ENCODE data around the gene RINT1.
"Not testable (repeated sequence)": the region's sequence is repeated elsewhere in the genome, so short reads cannot be mapped to it uniquely, and the experiment has no call there.

The RINT1 gene

GRCh38 chr7:105531792-105532671 lies at the start of gene RINT1:
RINT1 (plus strand) TSS chr7:105532201; CDS start chr7:105532316, 115 bp downstream.
- DNase-seq (ENCODE audit: low read depth in 2 of 3, low spot score in 2 of 3), result peak; percentile 75 to 83 (median 83)

- no peak for DNase-seq (ENCODE audit: low read depth in 2 of 3, low spot score in 2 of 3)
Observed at GRCh38 chr7:105487579-105488571, 44.1 kb upstream of the RINT1 start.

- DNase-seq (ENCODE audit: low read depth in 2 of 3, low spot score in 2 of 3), result no peak
Observed at GRCh38 chr7:105489409-105489808, 42.6 kb upstream of the RINT1 start.

DNA sequence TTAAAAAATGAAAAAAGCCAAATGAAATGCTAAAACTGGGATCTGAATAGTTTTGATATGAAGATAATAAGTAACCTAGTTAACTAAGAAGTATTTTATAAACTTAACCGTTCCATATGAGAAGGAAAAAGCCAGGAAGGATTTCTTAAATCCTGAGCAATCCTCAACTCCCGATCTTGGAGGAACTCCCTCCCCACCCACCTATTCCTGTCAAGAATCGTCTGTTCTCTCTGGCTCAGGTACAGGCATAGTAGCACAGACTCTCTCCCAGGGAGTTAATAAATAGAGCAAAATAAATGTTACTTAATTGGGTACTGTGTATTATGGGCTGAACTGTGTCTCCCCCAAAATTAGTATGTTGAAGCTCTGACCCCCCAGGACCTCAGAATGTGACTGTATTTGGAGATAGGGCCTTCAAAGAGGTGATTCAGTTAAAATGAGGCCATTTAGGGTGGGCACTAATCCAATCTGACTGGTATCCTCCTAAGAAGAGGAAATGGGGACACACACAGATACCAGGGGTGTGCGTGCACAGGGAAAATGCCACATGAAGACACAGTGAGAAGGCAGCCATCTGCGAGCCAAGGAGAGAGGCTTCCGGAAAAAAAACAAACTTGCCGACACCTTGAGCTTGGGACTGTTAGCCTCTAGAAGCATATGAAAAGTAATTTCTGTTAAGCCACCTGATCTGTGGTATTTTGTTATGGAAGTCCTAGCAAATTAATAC lies 38.6 kb upstream of the RINT1 start:
- no peak for DNase-seq (ENCODE audit: low read depth in 2 of 3, low spot score in 2 of 3)

GRCh38 chr7:105493923-105494315 lies 38.1 kb upstream of the RINT1 start:
- no peak for DNase-seq (ENCODE audit: low read depth in 2 of 3, low spot score in 2 of 3)

DNA sequence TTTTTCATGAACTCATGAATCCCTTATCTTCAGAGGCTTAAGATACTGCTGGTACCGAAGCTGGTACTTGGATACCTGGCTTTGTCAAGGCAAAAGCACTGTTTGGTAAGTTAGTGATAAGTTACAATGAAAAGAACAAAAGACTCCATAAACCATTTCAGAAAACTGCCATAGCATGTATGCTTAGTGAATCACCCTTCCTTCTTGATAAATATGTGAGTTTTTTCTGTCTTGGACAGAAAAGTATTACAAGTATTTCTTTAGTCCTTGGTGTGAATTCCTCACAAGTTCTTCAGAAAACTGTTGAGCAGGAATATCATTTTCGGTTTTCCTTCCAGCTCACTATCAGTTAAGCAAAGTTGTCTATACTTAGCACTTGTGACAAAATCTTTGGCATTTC lies 35.5 kb upstream of the RINT1 start:
- no peak for DNase-seq (ENCODE audit: low read depth in 2 of 3, low spot score in 2 of 3)

- DNase-seq (ENCODE audit: low read depth in 2 of 3, low spot score in 2 of 3), result no peak
Observed at GRCh38 chr7:105497016-105497415, 35.0 kb upstream of the RINT1 start.

DNA sequence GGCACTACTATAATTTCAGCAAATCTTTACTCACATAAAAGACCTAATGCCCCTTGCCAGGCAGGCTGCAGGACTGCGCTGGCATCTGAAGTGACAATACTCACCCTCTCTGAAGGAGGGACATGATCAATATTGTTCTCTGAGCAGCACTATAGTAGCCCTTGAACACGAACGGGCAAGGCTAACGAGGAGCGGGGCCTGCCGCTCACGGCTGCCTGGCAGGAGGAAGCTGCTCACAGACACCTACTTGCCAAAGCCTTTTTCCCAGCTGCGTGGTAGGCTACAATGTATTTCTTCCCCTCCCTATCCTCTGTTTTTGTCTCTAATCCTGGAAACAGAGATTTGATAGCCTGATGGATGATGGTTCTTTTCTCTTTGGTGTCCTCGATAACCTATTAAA lies 29.8 kb upstream of the RINT1 start:
- DNase-seq (ENCODE audit: low read depth in 2 of 3, low spot score in 2 of 3), result no peak

- no peak for DNase-seq (ENCODE audit: low read depth in 2 of 3, low spot score in 2 of 3)
Observed at GRCh38 chr7:105512415-105512814, 19.6 kb upstream of the RINT1 start.

DNA sequence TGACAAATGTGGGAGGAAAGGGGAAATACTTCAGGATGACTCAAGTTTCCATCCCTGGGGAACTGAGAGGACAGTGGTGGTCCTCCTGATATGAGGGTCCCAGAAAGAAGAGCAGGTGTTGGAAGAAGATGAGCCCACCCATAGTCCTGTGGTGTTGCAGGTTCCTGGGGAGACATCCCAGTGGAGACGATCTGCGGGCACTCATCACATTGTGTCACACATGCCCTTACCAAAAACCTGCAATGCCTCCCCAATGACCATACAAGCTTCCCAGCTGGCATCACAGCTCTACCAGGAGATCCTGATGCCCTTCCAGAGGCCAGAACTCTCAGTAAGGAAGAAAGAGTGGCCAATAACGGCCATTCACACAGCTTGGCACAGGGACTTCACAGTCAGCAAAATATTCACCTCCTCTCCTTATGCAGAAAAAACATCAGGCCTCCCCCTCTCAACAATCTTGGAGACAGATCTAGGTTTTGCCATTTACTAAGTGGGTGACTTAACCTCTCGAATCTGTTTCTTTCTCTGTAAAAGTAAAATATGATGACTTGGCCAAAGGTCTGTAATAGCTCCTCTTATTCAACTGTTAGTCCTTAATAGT lies 19.0 kb upstream of the RINT1 start:
- no peak for DNase-seq (ENCODE audit: low read depth in 2 of 3, low spot score in 2 of 3)

DNA sequence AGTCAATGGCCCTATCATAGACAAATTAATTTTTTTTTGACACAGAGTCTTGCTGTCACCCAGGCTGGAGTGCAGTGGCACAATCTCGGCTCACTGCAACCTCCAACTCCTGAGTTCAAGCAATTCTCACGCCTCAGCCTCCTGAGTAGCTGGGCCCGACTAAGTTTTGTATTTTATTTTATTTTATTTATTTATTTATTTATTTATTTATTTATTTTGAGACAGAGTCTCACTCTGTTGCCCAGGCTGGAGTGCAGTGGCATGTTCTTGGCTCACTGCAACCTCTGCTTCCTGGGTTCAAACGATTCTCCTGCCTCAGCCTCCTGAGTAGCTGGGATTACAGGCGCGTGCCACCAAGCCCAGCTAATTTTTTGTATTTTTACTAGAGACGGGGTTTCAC lies 16.4 kb upstream of the RINT1 start:
- not testable (repeated sequence) for DNase-seq (ENCODE audit: low read depth in 2 of 3, low spot score in 2 of 3)

DNA sequence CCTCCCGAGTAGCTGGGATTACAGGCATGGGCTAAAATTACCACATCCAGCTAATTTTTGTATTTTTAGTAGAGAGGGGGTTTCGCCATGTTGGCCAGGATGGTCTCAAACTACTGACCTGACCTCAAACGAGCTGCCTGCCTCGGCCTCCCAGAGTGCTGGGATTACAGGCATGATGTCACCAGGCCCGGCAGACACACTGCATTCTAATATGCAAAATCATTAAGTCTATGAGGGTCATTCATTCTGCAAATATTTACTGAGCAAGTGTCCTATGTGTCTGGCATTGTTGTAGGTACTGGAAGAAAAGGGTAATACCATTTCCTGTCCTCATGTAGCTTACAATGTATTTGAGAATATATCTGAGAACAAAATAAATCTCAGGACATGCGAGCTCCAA lies 12.6 kb upstream of the RINT1 start:
- DNase-seq (ENCODE audit: low read depth in 2 of 3, low spot score in 2 of 3), result no peak

DNA sequence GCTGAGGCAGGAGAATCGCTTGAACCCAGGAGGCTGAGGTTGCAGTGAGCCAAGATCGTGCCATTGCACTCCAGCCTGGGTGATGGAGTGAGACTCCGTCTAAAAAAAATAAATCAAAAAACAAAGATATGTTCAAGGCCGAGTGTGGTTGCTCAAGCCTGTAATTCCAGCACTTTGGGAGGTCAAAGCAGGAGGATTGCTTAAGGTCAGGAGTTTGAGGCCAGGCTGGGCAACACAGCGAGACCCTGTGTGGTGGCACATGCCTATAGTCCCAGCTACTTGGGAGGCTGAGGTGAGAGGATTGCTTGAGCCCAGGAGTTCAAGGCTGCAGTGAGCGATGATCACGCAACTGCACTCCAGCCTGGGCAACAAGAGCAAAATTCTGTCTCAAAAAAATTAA lies 11.4 kb upstream of the RINT1 start:
- DNase-seq (ENCODE audit: low read depth in 2 of 3, low spot score in 2 of 3), result not testable (repeated sequence)

DNA sequence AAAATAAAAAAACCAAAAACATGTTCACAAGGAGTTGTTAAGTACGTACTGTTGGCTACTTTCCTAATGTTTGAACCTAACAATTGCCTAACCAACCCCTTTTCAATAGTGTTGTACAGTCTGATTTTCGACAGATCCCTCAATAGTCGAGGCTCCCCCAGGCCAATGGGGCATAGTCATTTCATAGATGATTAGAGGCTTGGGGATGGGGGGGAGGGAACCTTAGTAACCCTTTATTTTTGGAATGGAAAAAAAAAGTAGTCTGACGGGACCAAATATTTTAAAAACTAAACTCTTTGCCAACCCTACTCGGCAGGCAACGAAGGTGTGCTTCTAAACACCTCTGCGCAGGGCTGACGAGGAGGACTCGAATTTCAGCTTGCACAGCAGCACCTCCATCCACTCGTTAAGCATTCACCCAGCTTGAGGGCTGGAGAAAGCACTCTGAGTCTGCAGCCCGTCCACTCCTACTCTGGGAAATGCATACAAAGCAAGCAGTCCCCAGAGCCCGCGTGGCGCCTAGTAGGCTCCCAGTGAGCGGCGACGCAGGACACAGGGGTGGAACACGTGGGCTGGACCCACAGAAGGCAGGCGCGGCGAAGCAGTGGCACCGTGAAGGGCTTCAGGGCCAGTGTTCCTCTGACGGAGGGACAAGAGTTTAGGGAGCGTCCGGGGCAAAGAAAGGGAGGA lies 10.8 kb upstream of the RINT1 start:
- DNase-seq (ENCODE audit: low read depth in 2 of 3, low spot score in 2 of 3), result peak; percentile 21 to 44 (median 23)

GRCh38 chr7:105521717-105522463 lies 10.1 kb upstream of the RINT1 start, which contains the start of gene PUS7:
PUS7 (minus strand) TSS chr7:105522271; CDS start chr7:105508512, 13,759 bp downstream.
- peak; percentile 55 to 82 (median 72) for DNase-seq (ENCODE audit: low read depth in 2 of 3, low spot score in 2 of 3)

DNA sequence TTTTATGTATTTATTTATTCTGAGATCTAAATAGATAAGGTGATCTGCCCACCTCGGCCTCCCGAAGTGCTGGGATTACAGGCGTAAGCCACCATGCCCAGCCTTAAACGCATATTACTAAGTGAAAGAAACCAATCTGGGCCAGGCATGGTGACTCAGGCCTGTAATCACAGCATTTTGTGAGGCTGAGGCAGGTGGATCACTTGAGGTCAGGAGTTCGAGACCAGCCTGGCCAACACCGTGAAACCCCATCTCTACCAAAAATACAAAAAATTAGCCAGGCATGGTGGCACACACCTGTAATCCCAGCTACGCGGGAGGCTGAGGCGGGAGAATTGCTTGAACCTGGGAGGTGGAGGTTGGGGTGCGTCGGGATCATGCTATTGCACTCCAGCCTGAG lies 7.6 kb upstream of the RINT1 start:
- DNase-seq (ENCODE audit: low read depth in 2 of 3, low spot score in 2 of 3), result not testable (repeated sequence)

GRCh38 chr7:105524840-105525239 lies 7.2 kb upstream of the RINT1 start:
- DNase-seq (ENCODE audit: low read depth in 2 of 3, low spot score in 2 of 3), result no peak

DNA sequence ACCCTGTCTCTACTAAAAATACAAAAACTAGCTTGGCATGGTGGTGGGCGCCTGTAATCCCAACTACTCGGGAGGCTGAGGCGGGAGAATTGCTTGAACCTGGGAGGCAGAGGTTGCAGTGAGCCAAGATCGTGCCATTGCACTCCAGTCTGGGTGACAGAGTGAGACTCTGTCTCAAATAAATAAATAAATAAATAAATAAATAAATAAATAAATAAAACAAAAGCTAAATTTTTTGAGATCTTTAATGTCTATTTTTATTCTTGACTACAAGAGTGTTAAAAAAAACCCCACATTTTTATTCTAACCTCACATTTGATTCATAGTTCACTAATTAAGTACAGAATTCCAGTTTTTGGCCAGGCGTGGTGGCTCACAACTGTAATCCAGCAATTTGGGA lies 4.3 kb upstream of the RINT1 start:
- not testable (repeated sequence) for DNase-seq (ENCODE audit: low read depth in 2 of 3, low spot score in 2 of 3)

DNA sequence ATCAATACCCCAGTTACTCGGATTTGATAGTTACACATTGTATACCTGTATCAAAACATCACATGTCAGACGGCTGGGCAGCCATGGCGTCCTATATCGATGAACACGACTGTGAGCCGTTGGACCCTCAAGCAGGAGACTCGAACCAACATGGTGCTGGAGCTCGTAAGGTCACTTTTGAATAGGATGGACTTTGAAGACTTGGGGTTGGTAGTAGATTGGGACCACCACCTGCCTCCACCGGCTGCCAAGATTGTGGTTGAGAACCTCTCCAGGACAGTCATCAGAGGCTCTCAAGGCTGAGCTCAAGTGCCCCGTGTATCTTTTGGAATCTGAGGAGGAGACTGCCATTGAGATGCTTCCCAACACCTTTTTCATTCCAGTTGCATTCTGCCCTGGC lies 1.9 kb upstream of the RINT1 start:
- DNase-seq (ENCODE audit: low read depth in 2 of 3, low spot score in 2 of 3), result no peak

Measured in activated CD8-positive, alpha-beta memory T cell treated with anti-CD3 and anti-CD28 coated beads for 48 hours (primary cell).